Breast epithelium (tissue), 3 donors: ENCODE data around the gene CEP164.

Experiments
- POLR2A ChIP-seq: fragments of 450-650 bp; IDR thresholded peaks from one replicate; pipeline ENCODE4 v1.6.1; 2016; ENCODE audit warnings: antibody characterized with exemption, mild to moderate bottlenecking, moderate library complexity
- POLR2AphosphoS5 ChIP-seq, 3 donors: sonication (generic); formaldehyde crosslinking; IDR thresholded peaks; one replicate each; pipeline ENCODE4 v1.6.1; 2017; ENCODE audit warnings: antibody characterized with exemption in 3 of 3
- TF ChIP-seq, protein P1 (sequence below), 3 donors: fragments of 450-650 bp; IDR thresholded peaks; one replicate each; pipeline ENCODE4 v1.5.1; 2016 to 2017; ENCODE audit warnings: antibody characterized with exemption in 3 of 3, mild to moderate bottlenecking in 3 of 3, moderate library complexity in 3 of 3

GRCh38 chr11:117374316-117375055, 46.8 kb downstream of the CEP164 start:
- TF ChIP-seq POLR2A: no peak
- TF ChIP-seq, protein P1, sequence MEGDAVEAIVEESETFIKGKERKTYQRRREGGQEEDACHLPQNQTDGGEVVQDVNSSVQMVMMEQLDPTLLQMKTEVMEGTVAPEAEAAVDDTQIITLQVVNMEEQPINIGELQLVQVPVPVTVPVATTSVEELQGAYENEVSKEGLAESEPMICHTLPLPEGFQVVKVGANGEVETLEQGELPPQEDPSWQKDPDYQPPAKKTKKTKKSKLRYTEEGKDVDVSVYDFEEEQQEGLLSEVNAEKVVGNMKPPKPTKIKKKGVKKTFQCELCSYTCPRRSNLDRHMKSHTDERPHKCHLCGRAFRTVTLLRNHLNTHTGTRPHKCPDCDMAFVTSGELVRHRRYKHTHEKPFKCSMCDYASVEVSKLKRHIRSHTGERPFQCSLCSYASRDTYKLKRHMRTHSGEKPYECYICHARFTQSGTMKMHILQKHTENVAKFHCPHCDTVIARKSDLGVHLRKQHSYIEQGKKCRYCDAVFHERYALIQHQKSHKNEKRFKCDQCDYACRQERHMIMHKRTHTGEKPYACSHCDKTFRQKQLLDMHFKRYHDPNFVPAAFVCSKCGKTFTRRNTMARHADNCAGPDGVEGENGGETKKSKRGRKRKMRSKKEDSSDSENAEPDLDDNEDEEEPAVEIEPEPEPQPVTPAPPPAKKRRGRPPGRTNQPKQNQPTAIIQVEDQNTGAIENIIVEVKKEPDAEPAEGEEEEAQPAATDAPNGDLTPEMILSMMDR (IDR thresholded peaks at IDR 0.05): no peak
- TF ChIP-seq POLR2AphosphoS5 (IDR thresholded peaks at IDR 0.05): no peak
